RKO (cell line): ENCODE measurements around the gene GSTK1.
"Not testable (repeated sequence)": the region's sequence is repeated elsewhere in the genome, so short reads cannot be mapped to it uniquely, and the experiment has no call there.

Experiments used
- DNase-seq: peaks from one replicate; pipeline ENCODE4 v3.0.0-alpha.2; 2016; ENCODE audit warnings: low spot score

Gene GSTK1

DNA sequence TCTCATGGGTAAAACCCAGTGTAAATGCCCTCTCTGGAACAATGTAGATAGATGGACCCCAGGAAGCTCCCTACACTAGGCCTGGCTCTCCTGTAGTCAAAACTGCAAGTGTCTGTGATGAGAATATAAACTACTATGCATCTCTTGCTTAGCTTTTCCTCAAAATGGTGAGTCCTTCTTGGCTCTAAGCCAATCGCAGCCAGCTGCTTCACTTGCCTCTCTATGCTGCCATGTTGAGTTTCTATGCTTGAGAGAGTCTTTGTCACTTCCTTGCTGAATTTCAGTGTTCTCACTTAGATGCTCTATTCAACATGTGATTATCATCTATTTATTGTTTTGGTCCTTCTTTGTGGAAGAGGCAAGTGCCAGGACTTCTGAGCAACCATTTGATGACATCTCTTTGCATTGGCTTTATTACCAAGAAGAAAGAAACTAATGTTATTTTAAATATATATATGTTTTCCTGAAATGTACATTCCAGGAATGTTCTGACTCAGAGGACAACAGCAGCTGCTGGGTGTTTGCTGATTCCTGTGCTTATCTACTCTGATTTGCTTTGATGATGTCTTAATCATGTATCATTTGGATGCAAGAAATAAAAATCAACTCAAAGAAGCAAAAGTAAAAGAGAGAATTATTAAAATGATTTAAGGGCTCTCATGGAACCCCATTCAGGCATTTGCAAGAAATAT, 24.8 kb upstream of the GSTK1 start:
- no peak for DNase-seq

DNA sequence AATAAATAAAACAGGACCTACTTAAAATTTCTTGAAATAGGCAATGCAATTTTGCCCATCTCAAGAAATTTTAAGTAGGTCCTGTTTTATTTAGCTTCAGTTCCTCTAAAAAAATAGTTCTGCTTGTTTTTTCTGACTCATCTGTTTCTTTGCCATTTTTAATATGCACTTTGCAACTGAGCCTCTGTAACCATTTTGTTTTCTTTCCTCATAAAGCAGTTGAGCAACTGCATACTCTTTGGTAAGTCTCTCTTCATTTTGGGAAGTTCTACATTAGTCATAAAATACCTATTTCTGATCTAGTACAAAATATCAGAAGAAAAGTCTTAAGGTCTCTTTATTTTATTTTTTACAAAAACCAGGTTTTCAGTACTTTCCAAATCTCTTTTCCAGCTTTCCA, 23.4 kb upstream of the GSTK1 start:
- DNase-seq = no peak

DNA sequence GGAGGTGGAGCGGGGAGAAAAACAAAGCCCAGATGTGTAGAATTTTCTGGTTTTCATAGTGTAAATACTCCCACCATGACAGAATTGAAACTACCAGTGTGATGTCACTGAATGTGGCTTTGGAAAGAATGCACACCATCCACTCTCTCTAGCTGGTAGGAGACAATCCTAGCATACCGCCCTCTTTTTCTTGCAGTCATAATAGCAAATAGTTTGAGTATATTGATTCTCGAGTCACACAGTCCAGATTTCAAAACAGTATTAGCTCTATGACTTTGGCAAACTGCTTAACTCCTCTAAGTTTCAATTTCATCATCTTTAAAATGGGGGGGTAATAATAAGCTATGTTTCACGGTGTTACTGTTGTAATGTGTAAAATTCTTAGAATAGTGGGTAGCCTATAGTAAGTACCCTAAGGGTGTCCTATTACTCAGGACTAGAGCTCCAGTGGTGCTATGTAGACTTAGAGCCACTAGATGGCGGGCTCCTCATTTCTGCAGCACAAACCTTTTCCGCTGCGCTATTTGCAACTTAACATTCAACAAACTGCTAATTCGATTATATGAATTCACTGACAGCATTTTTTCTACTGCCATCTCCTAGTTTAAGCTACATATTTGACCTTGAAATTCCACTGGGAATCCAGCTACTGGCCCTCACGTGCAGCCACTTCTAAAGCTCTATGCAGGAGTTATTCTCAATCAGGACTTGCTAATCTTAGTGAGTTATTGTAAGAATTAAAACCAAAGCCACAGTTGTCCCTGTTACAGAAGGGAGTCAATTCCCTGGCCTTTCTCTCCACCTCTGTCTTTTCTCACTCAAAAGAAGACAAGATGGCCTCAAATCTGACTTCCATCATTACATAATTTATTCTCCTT, 22.7 kb upstream of the GSTK1 start:
- peak; percentile 87 for DNase-seq

DNA sequence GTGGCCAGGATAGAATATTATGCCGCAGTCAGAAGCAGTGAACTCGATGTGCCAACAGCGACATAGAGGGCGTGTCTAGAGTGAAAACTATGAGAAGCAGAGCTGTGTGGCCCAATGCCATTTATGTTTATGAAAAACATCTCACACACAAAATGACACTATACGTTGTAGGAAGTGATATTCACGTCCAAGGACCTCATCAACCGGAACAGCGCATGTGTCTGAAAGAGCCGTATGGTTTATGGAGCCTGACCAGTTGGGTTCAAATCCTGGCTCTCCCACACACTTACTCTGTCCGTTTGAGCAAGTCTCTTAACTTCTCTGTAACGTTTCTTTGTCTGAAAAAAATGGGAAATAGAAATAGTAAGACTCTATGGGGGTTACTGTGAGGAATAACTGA, 20.9 kb upstream of the GSTK1 start:
- no peak for DNase-seq

DNA sequence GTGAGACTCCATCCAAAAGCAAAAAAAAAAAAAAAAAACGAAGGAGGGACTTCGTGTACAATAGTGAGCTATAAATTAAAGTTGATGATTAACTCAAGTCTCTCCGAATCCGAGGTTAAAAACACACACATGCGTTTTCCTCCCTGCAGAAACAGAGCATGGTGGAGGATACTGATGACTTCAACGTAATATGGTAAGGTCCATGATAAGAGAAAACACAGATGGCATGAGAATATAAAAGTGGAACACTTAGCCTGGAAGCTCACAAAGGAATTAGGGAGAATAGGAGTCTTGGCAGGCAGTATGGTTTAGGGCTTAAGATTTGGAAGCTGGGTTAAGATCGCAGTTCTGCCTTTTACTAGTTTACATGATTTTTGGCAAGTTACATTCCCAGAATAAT, 20.1 kb upstream of the GSTK1 start:
- DNase-seq = no peak

DNA sequence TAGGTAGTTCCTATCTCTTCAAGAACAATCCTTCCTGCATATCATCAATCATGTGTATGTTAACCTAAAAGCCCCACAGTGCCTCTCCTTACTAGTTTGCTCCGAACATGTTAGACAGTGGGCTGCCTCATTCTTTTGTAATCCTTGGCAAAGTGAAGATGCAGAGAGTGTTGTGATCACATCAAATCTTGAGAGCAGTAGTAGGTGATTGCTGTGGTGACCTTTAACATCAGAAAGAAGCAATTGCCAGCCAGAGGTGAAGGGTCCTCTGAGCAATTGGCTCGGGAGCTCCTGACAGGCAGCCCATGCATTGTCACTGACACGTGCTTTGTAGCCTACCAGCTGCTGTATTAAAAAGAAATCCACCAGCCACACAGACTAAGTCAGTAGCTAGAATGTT, 19.6 kb upstream of the GSTK1 start:
- no peak for DNase-seq

DNA sequence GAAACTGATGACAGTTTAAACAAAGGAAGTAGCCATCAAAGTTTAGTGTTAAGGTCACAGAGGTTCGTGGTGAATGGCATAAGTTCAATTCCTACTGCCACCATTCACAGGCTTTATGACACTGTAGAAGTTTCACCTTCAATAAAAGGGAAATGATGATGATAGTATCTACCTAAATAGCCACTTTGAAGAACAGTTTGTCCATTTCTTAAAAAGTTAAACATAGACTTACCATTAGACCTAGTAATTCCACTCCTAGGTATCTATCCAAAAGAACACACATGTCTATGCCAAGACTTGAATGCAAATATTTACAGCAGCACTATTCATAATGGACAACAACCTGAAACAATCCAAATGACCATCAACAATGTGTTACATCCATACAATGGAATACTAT, 18.9 kb upstream of the GSTK1 start:
- no peak for DNase-seq

DNA sequence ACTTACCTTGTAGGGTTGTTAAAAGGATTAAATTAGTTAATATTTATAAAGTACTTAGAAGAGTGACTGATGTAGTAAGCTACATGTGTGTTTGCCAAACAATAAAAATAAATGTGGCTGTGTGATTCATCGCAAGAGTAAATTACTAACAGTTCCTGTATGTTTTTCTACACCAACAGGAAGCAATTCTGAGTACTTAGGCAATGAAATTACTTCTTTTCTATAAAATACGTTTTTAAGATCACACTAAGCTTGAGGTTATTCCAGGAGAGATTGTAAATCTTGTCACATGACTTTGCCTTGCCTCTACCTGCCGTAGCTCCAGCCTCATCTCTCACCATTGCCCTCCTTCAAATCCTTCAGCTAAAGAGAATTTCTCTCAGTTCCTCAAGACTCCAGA, 18.1 kb upstream of the GSTK1 start:
- peak; percentile 41 for DNase-seq

DNA sequence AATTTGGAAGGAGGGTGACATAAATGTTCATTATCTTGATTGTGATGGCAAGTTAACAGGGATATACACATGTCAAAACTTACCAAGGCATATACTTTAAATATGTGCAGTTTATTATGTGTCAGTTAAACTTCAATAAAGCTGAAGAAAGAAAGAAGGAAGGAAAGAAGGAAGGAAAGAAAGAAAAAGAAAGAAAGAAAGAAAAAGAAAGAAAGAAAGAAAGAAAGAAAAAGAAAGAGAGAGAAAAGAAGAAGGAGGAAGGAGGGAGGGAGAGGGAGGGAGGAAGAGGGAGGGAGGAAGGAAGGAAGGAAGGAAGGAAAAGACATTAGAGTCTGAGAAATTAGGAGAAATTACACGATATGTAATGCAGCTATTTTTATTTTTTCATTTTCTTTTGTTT, 15.9 kb upstream of the GSTK1 start:
- DNase-seq = no peak

DNA sequence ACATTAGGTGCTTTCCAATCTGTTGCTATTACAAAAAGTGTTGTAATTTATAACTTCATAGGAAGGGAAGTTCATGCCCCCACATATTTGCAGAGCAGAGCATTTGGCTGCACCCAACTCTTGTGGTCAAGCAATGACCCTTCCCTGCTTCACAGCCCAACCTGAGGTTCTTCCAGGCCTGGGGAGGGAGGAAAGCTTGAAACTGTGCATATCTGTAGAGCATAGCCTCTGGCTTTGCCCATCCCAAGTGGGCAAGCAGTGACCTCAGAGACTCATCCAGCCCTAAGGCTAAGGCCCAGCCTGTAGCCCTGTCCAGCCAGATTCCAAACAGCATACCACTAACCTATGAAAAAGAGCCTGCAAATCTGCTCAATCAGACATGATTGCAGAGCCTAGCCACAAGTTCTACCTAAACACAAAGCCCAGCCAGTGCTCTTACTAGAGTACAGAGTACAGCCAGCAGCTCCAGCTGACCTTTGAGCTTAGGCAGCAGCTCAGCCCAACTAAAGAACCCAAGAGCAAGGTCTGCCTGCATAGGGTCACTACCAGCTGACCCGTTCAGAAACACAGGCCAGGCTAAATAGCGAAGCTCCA, 14.4 kb upstream of the GSTK1 start:
- no peak for DNase-seq

DNA sequence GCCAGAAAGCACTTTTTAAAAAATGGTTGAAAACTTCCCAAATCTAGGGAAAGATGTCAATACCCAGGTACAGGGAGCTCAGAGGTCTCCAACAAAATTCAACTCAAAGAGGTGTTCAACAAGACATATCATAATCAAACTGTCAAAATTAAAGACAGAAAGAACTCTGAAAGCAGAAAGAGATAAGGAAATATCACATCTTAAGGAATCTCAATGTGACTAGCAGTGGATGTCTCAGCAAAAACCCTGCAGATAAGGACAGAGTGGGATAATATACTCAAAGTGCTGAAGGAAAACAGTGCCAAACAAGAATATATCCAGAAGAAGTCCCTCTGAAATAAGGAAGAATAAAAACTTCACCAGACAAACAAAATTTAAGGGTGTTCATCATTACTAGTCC, 13.0 kb upstream of the GSTK1 start:
- DNase-seq = no peak

DNA sequence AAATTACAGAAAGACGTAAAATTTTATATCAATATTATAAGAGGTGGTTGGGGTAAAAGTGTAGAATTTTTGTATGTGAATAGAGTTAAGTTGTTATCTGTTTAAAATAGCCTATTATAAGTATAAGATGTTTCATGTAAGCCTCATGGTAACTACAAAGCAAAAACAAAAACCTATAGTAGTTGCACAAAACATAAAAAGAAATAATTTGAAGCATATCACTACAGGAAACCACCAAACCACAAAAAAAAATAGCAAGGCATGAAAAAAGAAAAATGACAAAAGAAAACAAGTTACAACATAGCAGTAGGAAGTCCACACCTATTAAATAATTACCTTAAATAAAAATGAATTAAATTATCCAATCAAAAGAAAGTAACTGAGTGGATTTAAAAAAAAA, 12.4 kb upstream of the GSTK1 start:
- no peak for DNase-seq

DNA sequence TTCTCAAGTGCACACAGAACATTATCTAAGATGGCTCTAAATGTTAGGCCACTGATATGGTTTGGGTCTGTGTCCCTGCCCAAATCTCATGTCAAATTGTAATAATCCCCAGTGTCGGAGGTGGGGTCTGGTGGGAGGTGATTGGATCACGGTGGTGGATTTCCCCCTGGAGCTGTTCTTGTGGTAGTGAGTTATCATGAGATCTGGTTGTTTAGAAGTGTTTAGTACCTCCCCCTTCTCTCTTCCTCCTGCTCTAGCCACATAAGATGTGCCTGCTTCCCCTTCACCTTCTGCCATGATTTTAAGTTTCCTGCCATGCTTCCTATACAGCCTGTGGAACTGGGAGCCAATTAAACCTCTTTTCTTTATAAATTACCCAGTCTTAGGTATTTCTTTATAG, 11.2 kb upstream of the GSTK1 start:
- DNase-seq = no peak

DNA sequence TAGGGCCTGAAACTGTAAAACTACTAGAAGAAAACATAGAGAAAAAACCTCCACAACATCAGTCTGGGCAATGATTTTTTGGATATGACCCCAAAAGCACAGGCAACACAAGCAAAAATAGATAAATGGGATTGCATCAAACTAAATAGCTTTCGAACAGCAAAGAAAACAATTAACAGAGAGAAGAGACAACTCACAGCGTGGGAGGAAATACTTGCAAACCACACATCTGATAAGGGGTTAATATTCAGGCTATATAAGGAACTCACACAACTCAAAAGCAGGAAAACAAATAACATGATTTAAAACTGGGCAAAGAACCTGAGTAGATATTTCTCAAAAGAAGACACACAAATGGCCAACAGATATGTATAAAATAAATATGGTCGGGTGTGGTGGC, 7.7 kb upstream of the GSTK1 start:
- DNase-seq = no peak

DNA sequence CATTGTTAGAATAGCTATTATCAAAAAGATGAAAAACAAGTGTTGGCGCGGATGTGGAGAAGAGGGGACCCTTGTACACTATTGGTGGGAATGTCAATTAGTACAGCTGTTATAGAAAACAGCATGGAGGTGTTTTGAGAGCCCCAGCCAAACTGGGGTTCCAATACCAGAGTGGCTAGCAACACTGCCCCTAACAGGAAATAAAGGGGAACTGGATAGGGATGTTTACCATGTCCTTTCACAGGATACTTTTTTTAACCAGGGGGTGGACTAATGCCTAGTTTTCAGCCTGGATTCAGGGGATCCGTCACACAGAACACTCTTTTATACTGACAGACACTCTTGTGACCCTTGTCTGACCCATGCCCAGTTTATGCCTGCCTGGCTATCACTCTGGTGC, 6.9 kb upstream of the GSTK1 start:
- DNase-seq = peak; percentile 28

DNA sequence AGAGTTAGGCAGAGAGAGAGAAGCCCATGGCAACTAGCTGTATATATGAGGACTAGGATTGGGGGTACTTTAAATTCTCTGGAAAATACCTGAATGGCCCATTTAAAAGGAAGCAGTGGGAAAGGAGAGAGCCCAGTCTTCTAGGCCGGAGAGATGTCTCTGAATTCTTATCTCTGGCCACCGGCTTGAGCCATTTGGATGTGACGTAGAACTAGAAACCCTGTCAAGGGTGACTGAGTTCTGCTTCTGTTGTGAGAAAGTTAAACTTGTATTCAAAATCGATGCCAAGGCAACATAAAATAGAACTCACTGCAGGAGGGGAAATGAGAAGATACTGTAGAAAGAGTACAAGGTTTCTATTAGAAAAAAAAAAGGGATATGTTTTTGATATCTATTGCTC, 6.3 kb upstream of the GSTK1 start:
- DNase-seq = no peak

DNA sequence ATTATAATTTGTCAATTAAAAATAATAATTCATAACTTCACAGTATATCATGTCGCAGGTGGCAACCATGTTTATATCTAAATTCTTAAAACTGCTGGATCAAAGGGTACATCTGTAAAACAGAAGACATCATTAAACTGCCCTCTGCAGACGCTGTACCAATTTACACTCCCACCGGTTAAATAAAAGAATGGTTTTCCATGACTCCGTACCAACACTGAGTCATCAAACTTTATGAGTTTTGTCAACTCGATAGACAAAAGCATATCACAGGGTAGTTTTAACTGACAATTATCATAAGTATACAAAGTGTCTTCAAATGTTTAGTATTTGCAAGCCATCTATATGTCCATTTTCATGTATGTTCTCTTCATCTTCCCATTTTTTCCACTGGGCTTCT, 5.7 kb upstream of the GSTK1 start:
- peak; percentile 46 for DNase-seq

DNA sequence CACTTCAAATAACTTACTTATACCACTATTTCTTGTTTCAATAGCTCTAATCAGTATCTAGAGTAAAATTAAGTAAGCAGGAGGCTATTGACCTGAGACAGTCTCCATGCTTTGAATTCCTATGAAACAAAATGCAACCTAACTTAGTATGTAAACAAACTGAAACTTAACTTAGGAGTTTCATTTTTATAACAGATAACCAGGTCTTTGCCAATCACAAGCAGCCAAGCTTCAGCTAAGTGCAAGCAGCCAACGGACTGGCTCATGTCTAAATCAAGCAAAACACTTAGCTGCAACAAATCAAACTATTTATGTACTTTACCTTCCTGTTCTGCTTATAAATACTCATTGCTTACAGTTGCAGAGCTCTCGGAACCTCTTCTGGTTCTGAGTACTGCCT, 4.4 kb upstream of the GSTK1 start:
- no peak for DNase-seq

DNA sequence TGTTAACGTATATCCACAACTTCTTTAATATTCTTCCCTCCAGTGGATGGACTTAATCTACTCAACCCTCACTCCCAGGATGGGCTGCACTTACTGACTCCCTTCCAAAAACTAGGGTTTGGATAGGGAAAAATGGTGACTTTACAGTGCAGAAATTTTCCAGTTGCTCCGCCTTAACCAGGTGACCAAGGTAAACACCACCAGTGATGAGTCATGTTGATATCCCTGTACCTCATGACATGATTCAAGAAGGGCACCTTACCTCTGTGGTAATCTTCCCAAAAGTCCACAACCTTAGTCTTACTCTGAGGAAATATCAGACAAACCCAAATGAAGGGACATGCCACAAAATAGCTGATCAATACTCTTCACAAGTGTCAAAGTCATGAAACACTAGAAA, 3.5 kb upstream of the GSTK1 start:
- no peak for DNase-seq

DNA sequence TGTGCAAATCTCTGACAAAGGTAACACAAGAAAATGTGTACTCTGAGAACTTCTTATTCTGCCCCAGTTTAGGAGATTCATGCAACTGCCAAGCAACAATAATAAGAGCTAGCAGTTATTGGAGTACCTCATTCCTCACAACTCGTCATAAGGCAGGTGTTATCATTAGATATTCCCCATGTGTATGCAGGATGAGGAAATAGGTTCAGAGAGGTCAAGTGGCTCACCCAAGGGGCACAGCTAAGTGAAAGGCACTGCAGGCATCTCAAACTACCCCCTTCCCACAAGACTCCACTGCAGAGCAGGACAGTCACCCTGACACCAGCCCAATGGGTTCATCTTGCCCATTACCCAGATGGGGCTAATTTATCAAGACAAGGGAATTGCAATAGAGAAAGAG, 1.3 kb upstream of the GSTK1 start:
- no peak for DNase-seq

DNA sequence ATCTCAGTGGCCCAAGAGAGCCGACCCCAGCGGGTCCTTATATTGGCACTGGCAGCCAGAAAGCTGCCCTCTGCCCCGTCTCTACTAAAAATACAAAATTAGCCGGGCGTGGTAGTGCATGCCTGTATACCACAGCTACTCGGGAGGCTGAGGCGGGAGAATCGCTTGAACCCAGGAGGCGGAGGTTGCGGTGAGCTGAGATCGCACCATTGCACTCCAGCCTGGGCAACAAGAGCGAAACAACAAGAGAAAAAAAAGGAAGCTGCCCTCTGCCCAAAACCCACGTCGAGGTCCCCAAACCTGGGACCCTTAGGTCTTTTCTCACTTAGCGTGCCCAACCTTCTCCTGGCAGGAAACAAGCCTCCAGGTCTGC, 941 bp downstream of the GSTK1 start:
- not testable (repeated sequence) for DNase-seq

DNA sequence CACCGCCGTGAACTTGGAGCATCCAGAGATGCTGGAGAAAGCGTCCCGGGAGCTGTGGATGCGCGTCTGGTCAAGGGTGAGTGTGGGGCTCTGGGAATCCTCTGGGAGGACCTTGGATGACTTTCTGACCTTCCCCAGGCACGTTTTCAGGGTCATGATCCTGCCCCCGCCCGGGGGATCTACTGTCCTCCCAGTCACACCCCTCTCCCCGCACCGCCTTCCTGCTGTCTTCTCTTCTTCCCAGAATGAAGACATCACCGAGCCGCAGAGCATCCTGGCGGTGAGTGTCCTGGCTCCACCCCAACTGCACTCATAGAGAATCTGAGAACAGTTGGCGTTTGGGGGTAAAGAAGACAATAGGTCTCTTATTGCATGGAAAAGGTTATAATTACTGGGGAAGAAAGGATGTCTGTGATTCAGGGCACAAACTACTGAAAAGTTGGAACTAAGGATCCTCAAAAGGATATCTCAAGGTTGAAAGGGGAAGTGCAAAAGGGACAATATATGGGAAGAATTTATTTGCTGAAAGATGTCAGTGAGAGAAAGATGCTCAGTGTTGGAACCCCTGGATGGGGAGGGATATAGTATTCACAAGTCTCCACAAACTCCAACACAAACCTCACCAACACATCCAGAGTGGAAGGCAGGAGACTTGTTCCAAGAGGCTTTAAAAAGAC, 1.9 kb downstream of the GSTK1 start:
- DNase-seq = no peak

DNA sequence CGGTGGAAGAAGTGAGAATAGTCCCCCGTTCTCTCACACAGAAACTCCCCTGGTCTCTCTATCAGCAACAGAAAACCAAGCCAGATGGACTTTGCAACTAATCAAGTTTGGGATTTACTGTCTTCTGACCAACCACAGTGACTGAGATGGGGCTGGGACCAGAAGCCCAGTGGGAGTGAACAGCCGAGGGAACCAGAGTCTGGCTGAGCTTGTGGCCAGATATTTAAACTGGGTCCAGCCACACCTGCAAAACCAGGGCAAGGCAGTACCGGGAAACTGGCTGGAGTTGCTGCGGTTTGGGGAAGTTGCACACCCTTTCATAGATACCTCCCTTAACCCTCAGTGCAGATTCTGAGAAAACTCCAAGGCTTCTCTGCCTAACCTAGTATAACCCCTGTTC, 6.0 kb downstream of the GSTK1 start:
- DNase-seq = no peak
